Ovary (tissue), 3 donors: Measurements from ENCODE around the gene NLN.

Experiments used
- CTCF ChIP-seq, 3 donors: fragments of 450-650 bp in 2 of 3; fragments of 200-600 bp in 1 of 3; IDR thresholded peaks; one replicate each; pipeline versions ENCODE4 v1.5.1 to v1.8.0; 2016 to 2022; ENCODE audit warnings: antibody characterized with exemption in 3 of 3, mild to moderate bottlenecking in 1 of 3
- EP300 ChIP-seq: sonication (generic); formaldehyde crosslinking; IDR thresholded peaks from one replicate; pipeline ENCODE4 v1.6.1; 2017; ENCODE audit warnings: antibody characterized with exemption
- POLR2A ChIP-seq: fragments of 450-650 bp; IDR thresholded peaks from one replicate; pipeline ENCODE4 v1.6.1; 2017; ENCODE audit warnings: antibody characterized with exemption, mild to moderate bottlenecking, moderate library complexity
- donor health status: DM: no; HTN: no; CAD: no.

- TF ChIP-seq CTCF (IDR thresholded peaks at IDR 0.05) (no peak), POLR2A (no peak), EP300 (no peak)
Observed at GRCh38 chr5:65718576-65719310, 3.3 kb upstream of the NLN start.
